ENCODE measurements around the gene TNS3.

The TNS3 gene

GRCh38 chr7:47233996-47234395, 347.9 kb downstream of the TNS3 start:
- FAIRE-seq = no peak

- FAIRE-seq = no peak
Observed at GRCh38 chr7:47232751-47233412, 349.0 kb downstream of the TNS3 start.

GRCh38 chr7:47231627-47232026, 350.3 kb downstream of the TNS3 start:
- no peak for FAIRE-seq

GRCh38 chr7:47231032-47231431, 350.9 kb downstream of the TNS3 start:
- FAIRE-seq = no peak

GRCh38 chr7:47228386-47229014, 353.4 kb downstream of the TNS3 start:
- no peak for FAIRE-seq

- FAIRE-seq = no peak
Observed at GRCh38 chr7:47227762-47228177, 354.1 kb downstream of the TNS3 start.

- no peak for FAIRE-seq
Observed at GRCh38 chr7:47226696-47227095, 355.2 kb downstream of the TNS3 start.

GRCh38 chr7:47225387-47226131, 356.4 kb downstream of the TNS3 start:
- FAIRE-seq = no peak

All from A204.1 (cell line).